T-helper 22 cell (primary cell): ENCODE data around the gene GPRIN3.
"Not testable (repeated sequence)": the region's sequence is repeated elsewhere in the genome, so short reads cannot be mapped to it uniquely, and the experiment has no call there.

Experiments used
- DNase-seq: peaks from one replicate; pipeline ENCODE4 v3.0.0-alpha.2; 2020; ENCODE audit warnings: low read depth

The GPRIN3 gene

GRCh38 chr4:89311433-89311832 is 3.8 kb upstream of the GPRIN3 start:
- DNase-seq, result no peak

DNA sequence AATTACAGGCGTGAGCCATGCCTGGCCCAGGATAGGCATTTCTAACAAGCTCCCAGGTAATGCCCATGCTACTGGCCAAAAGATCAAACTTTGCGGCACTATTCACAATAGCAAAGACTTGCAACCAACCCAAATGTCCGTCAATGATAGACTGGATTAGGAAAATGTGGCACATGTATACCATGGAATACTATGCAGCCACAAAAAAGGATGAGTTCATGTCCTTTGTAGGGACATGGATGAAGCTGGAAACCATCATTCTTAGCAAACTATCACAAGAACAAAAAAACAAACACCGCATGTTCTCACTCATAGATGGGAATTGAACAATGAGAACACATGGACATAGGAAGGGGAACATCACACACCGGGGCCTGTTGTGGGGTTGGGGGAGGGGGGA is 1.6 kb upstream of the GPRIN3 start:
- not testable (repeated sequence) for DNase-seq

DNA sequence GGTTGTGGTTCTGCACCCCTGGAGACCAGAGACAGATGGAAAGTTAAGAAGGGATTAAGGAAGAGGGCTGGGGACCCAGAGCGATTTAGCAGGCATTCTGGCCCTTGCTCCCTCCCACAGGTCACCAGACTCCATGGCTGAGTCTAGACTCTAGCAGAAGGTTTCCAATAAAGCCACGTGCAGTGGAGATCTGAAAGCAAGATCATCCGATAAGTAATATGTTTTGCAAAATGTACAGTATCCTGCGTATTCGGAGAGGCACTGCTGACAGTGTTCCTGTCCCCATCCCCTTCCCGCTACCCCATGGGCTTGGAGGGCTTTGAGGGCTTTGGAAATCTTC is 531 bp upstream of the GPRIN3 start:
- DNase-seq, result no peak

GRCh38 chr4:89307178-89307445 is 488 bp downstream of the GPRIN3 start:
- DNase-seq, result no peak

DNA sequence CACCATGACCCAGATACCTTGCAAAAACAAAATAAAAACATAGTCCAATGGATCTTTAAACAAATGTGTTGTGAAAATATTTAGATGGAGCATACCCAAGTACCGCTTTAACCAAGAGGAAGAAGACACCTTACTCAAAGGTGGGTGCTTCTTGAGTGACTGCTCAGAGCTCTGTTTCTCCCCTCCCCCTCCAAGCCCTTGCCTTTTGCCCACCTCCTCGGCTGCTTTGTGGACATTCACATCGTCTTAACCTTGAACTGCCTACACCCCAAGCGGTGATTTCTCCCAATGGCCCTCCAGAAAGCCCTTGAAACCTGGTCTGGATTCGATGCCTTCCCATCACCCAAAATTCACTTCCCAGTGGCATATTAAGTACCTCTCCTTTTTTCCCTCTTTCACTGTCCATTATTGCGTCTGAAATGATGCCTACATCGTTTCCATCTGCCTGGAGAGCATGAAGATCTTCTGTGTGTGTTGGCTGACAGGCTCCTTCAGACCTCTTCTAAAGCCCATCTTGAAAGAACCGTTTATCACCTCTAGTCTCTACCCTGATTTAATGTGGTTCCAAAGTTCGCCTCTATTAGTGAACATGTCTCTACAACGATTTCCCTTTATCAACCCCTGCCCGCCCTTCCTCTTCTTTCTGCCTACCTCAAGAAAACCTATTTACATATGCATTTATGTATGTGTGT is 968 bp downstream of the GPRIN3 start:
- DNase-seq, result no peak

DNA sequence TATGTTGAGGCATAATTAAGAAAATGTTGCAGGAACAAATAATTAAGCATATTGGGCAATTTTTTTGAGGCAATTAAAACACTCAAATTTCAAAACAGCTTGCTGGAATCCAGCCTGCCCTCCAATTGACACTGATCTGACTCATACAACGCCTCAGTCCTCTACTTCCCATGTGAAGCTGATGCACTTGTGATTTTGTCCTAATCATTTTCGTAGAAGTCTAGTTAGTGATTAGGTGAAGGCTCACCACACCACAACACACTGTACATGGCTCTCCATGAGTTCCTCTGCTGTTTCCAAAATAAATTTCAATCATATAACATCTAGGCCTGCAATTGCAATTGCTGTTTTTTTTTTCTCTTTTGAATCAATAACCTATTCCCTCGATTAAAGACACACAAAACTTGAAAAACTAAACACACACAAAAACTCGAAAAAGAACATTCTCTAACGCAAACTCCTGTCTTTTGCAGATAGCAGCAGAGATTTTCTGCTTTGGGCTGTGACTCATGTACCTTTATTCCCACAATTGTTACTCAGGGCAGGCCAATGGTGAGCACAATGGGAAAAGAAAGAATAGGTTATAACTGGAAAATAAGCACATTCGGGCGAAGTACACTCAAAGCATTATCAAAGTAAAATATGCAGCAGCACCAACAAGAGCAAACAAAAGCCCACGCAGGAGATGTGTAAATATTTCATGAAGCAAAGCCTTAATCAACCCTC is 1.7 kb downstream of the GPRIN3 start:
- no peak for DNase-seq

DNA sequence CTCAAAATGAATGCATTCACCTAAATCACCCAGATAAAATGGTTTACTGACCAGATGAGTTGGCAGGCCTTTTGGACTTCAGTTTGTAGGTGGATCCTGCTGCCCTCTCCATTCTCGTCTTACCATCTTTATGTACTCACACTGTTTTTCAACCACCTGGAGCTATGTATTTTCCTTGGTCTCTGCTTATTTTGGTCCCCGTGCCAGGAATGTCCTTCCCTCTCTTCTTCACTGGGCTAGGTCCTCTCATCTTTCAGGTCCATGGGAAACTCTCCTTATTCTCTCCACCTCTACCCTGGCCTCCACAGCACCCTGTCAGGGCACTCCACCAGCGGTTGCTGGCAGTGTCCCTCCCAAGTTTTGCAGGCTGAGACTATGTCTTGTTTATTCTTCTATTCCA is 2.6 kb downstream of the GPRIN3 start:
- no peak for DNase-seq

- no peak for DNase-seq
Measured at GRCh38 chr4:89303814-89304388, 3.7 kb downstream of the GPRIN3 start.

- no peak for DNase-seq
Measured at GRCh38 chr4:89303177-89303576, 4.4 kb downstream of the GPRIN3 start.

DNA sequence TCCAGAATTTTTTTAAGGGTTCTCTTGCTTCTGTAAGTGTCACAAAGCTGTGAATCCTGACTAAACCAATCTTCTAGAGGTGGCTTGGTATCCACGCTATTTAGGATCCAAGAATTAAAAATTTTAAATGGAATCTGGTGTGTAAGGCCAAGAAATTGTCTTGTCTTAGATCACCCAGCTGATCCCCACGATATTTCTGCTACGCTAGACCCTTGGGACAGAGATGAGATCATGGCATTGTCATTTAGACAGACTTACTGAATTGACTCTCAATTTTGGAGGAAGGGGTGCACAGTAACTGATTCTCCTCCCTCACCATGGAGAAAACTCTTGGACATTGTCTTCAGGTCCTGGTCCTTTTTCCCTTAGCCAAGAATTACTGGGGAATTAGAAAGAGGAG is 5.7 kb downstream of the GPRIN3 start:
- no peak for DNase-seq

- DNase-seq, result no peak
Measured at GRCh38 chr4:89301003-89301402, 6.6 kb downstream of the GPRIN3 start.

DNA sequence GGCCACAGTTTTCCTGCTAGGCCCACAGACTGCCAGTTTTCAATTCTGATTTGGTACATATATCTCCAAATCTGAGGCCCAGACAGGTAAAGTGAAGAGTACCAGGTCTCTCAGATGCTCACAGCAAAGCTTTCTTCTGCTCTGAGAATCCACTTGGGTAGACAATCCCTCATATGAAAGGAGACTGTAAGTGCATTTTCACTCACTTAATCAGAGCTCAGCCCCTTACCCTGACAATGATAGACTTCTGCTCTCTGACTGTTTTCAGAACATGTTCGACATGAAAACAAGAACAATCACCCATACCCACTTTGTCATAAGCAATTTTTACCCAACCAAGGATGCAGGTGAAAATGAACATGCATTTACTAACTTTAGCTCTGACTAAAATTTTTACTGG is 7.1 kb downstream of the GPRIN3 start:
- DNase-seq, result no peak

- no peak for DNase-seq
Measured at GRCh38 chr4:89300060-89300459, 7.5 kb downstream of the GPRIN3 start.

- no peak for DNase-seq
Measured at GRCh38 chr4:89299153-89299791, 8.3 kb downstream of the GPRIN3 start.

DNA sequence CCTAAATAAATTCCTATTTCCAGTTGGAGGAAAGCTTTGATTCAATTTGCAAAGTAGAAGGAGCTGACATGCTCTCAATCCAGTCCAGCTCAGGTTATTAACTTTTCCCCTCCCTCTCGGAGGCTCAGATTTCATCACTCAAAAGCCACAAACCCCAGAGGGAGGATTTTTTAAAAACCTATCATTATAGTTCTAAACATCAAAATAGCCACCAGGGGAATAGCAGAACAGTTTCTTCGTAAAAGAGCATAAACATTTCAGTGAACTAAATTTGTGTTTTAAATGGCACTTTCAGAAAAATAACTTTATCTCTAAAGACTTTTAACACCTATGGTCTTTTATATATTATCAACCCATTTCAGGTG is 8.8 kb downstream of the GPRIN3 start:
- no peak for DNase-seq

GRCh38 chr4:89298155-89298554 is 9.4 kb downstream of the GPRIN3 start:
- no peak for DNase-seq

DNA sequence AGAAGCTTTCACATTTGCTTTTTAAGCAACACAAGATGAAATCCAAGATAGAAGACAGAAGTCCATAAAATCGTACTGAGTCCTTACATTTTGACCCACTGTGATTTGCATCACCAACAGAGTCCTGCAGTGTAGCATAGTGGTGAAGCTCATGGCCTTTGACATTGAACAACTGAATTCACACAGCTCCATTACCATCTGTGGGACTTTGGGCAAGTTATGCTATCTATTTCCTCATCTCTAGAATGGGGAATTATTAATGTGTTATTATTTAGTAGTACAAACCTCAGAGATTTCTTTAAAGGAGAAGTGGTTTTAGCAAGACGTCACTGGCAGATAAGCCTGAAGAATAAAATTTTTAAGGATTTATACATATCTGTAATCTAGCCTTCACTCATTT is 10.7 kb downstream of the GPRIN3 start:
- no peak for DNase-seq

DNA sequence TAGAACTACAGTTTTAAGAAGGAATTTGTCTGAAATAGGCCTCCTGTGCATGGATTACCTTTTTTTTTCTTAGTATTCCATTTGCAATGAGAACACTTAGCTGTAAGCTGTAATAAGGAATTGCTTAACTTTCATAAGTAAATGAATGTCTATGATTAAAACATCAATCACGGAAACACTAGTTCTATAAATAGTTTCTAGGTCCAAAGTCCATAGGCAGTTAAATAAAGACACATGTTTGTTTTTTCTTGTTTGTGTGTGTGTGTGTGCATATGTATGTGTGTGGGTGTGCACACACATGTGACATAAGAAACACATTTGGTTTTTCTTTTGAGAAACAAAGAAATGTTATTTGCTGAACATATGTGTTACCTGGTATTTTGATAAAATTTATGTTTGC is 11.2 kb downstream of the GPRIN3 start:
- no peak for DNase-seq

DNA sequence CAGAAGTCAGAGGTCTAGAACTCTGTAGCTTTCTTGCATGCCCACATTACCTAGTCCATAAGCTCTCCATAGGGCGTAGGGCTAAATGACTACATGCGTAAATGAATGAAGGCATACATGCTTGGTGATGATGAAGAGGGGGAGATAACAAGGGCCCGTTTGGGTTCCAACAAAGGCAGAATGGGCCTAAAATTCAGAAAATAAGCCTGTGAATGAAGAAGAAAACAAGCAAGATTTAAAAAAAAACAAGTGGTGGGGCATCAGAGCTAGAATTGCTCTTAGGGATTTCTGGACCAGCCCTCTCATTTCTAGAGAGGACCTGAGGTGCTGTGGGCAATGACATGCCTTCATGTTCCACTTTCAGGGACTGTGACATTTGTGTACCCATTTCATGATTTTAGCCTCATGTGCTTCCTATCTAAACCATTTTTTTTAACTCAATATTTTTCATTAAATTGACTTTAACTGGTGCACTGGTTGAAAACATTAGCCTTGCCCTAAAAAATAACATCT is 12.1 kb downstream of the GPRIN3 start:
- no peak for DNase-seq

- no peak for DNase-seq
Measured at GRCh38 chr4:89294573-89295269, 12.9 kb downstream of the GPRIN3 start.

- DNase-seq, result no peak
Measured at GRCh38 chr4:89293299-89293698, 14.3 kb downstream of the GPRIN3 start.

DNA sequence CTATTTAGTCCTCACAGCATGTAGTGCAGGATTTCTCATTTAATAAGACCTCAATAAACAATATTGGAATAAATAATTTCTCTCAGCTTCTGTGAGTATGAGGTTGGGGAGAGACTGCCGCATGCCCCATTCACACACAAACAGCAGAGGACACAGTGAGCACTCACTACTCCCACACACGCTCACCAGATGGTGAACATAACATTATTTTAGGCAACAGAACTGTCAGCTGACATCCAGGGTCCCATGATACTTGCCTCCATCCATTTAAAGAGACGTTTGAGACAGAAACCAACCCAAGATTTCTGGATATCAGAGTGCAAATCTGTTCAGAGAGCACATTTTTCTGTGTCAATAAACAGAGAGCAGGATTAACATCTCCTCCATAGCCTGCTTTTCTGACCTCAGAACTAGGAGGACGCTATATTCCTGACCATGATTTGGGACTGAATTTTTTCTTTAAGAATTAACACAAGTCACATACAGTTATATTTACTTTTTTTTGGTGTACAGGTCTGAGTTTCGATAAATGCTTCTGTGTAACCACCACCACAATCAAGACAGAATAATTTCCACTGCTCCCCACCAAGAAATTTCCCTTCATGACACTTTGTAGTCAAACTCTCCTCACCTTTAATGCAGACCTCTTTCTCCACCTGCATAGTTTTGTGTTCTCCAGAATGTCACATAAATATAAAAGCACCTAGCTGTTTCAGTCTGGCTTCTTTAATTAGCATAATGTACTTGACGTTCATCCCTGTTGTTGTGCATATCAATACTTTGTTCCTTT is 16.7 kb downstream of the GPRIN3 start:
- DNase-seq, result no peak
